NT2/D1 (cell line): ENCODE measurements around the gene TBC1D16.

Experiments
- SUZ12 ChIP-seq: IDR thresholded peaks from 2 replicates; pipeline ENCODE4 v1.6.1; 2011; ENCODE audit not compliant: insufficient read length, insufficient read depth; ENCODE audit errors: extremely low read depth
- YY1 ChIP-seq: IDR thresholded peaks from 2 replicates; pipeline ENCODE4 v1.6.1; 2011; ENCODE audit not compliant: insufficient read length, insufficient read depth
- ZNF274 ChIP-seq: IDR thresholded peaks from 2 replicates; pipeline ENCODE4 v1.6.1; 2011; ENCODE audit warnings: mild to moderate bottlenecking, low read depth, low read length

DNA sequence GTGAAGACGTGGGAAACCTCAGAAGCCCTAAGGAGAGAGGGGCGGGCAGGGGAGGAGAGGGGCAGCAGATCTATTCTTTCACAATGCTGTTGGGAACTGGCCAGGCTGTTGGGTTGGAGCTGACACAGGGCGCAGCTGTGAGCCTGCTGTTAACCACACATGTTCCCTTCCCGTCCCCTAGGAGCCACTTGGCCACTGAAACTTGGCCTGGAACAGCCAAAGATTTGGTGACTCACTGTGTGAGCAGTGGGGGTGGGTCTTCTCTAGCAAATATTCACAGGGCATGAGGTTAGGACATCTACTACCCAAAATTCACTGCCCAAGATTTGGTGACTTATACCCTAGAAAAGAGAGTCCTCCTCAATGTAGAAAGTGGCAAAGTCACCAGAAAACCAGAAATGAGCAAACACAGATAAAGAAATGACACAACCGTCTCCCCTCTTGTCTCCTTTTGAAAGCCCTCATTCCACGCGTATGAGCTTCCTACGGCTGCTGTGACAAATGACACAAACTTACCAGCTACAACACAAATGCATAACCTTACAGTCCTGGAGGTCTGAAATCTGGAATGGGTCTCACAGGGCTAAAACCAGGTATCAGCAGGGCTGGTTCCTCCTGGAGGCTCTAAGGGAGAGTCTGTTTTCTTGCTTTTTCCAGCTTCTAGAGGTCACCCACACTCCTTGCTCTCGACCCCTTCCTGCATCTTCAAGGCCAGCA, 6.3 kb downstream of the TBC1D16 start:
- no peak for TF ChIP-seq YY1
- TF ChIP-seq ZNF274, result no peak
- TF ChIP-seq SUZ12, result no peak
